ENCODE measurements around the gene FOXI2. TPM values are rescaled to one million over a fixed set of nuclear protein-coding genes. Genes with fewer than 3 reads are reported as not detected.

Gene FOXI2
- total RNA-seq, 1 experiment from 2014 or later: not detected

GRCh38 chr10:127755753-127756152 is 18.8 kb downstream of the FOXI2 start (continued):
- no peak for TF ChIP-seq RAD21 (IDR thresholded peaks at IDR 0.05; ENCODE audit: low read depth)
- no peak for TF ChIP-seq FOSL1 (IDR thresholded peaks at IDR 0.05; ENCODE audit: low read depth)

DNA sequence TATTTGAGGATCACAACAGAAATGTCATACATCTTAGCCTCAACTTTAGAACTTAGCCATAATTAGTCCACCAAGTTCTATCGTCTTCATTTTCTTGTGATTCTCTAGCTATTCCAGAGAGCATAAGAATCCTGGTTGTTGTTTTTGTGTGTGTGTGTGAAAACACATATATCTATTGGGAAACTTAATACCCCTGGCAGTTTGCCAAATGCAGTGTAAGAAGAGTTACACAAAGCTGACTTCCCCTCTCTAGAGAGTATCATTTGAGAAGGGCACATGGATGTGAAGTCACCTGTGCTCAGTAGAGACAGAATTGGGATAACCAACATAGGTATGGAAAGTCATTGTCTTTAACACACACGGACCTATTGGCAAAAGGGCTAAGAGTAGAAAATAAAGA is 19.3 kb downstream of the FOXI2 start:
- Histone ChIP-seq H3K9me2 (ENCODE audit: insufficient read depth) (no peaks in the 10 kb centered on the region), H3K4me2 (ENCODE audit: low read length) (no peak overlapping the region), H3K9ac (ENCODE audit: low read length) (no peak overlapping the region), H3K27me3 (ENCODE audit: insufficient read depth, low read length) (peaks cover 35% of the 10 kb centered on the region), H3K4me3 (replicated peaks in 1 of 2; ENCODE audit: low read depth in 1 of 2, low read length in 2 of 2) (no peak overlapping the region), H3K79me2 (ENCODE audit: insufficient read depth, low read length) (no peaks in the 10 kb centered on the region), H3K9me3 (ENCODE audit: control insufficient read depth in 1 of 2, insufficient read depth in 1 of 2, low read depth in 1 of 2, low read length in 2 of 2) (no peaks in the 10 kb centered on the region), H2AFZ (ENCODE audit: low read depth, low read length, poor library complexity, severe bottlenecking) (no peak overlapping the region), H3K27ac (ENCODE audit: low read depth, low read length) (no peak overlapping the region), H4K20me1 (ENCODE audit: insufficient read depth) (no peaks in the 10 kb centered on the region), H3K36me3 (ENCODE audit: control insufficient read depth in 1 of 2, insufficient read depth in 2 of 2, low read length in 2 of 2) (no peaks in the 10 kb centered on the region), H3K4me1 (ENCODE audit: control insufficient read depth in 1 of 2, insufficient read depth in 2 of 2, low read length in 2 of 2) (no peaks in the 10 kb centered on the region)
- TF ChIP-seq SIN3A (IDR thresholded peaks at IDR 0.05; ENCODE audit: low read depth): no peak
- TF ChIP-seq SP1 (IDR thresholded peaks at IDR 0.05; ENCODE audit: low read depth): no peak
- TF ChIP-seq, protein P1, sequence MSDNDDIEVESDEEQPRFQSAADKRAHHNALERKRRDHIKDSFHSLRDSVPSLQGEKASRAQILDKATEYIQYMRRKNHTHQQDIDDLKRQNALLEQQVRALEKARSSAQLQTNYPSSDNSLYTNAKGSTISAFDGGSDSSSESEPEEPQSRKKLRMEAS (IDR thresholded peaks at IDR 0.05): no peak
- TF ChIP-seq ZBTB33 (IDR thresholded peaks at IDR 0.05; ENCODE audit: extremely low read depth, insufficient replicate concordance, low read length): no peak
- no peak for TF ChIP-seq FOSL1 (IDR thresholded peaks at IDR 0.05; ENCODE audit: low read depth)
- no peak for TF ChIP-seq ELF1 (IDR thresholded peaks at IDR 0.05; ENCODE audit: borderline replicate concordance, low read depth)
- no peak for TF ChIP-seq TCF7L2 (IDR thresholded peaks at IDR 0.05; ENCODE audit: borderline replicate concordance, extremely low read depth, insufficient read depth, insufficient read length)
- no peak for TF ChIP-seq EGR1 (IDR thresholded peaks at IDR 0.05; ENCODE audit: low read depth)
- no peak for TF ChIP-seq ZFX (IDR thresholded peaks at IDR 0.05)
- no peak for DNase-seq (ENCODE audit: low read depth, low spot score)
- POLR2A ChIA-PET: no interaction called here
- ATAC-seq: no peak
- no TSS peak for BruUV-seq (replicated peaks)
- RAD21 ChIA-PET (ENCODE audit: low non-redundant PET in 1 of 2, low total read pairs in 2 of 2, uncharacterized antibody in 2 of 2, unreplicated experiment in 2 of 2): no interaction called here
- CTCF ChIA-PET: interaction anchor here (1.0 to 1.4 kb wide), 5 partner anchors 16 to 313 kb away, joined by 3 to 8 read pairs (median 4); no protein-coding TSS in a partner anchor
- intact Hi-C loops (cut with micrococcal nuclease): no loop called here
